Epithelial cell of esophagus (primary cell): ENCODE data around the gene USF2.

Experiments
- DNase-seq: peaks from one replicate; pipeline ENCODE4 v3.0.0; 2010; ENCODE audit warnings: low read depth
- H3K4me3 ChIP-seq: 2 replicates; pipeline ENCODE4 v1.5.1; 2011; ENCODE audit warnings: mild to moderate bottlenecking, low read length, control low read depth
- TF ChIP-seq, protein P1 (sequence below): IDR thresholded peaks from 2 replicates; pipeline ENCODE4 v1.5.1; 2011; ENCODE audit warnings: low read depth, mild to moderate bottlenecking, low read length, control low read depth, inconsistent platforms; ENCODE audit not compliant: insufficient read depth; ENCODE audit errors: missing control alignments

USF2 gene

GRCh38 chr19:35316560-35316959, 47.8 kb downstream of the USF2 start:
- no peak for DNase-seq
- TF ChIP-seq, protein P1, sequence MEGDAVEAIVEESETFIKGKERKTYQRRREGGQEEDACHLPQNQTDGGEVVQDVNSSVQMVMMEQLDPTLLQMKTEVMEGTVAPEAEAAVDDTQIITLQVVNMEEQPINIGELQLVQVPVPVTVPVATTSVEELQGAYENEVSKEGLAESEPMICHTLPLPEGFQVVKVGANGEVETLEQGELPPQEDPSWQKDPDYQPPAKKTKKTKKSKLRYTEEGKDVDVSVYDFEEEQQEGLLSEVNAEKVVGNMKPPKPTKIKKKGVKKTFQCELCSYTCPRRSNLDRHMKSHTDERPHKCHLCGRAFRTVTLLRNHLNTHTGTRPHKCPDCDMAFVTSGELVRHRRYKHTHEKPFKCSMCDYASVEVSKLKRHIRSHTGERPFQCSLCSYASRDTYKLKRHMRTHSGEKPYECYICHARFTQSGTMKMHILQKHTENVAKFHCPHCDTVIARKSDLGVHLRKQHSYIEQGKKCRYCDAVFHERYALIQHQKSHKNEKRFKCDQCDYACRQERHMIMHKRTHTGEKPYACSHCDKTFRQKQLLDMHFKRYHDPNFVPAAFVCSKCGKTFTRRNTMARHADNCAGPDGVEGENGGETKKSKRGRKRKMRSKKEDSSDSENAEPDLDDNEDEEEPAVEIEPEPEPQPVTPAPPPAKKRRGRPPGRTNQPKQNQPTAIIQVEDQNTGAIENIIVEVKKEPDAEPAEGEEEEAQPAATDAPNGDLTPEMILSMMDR: no peak
- no peak overlapping the region for H3K4me3 ChIP-seq

DNA sequence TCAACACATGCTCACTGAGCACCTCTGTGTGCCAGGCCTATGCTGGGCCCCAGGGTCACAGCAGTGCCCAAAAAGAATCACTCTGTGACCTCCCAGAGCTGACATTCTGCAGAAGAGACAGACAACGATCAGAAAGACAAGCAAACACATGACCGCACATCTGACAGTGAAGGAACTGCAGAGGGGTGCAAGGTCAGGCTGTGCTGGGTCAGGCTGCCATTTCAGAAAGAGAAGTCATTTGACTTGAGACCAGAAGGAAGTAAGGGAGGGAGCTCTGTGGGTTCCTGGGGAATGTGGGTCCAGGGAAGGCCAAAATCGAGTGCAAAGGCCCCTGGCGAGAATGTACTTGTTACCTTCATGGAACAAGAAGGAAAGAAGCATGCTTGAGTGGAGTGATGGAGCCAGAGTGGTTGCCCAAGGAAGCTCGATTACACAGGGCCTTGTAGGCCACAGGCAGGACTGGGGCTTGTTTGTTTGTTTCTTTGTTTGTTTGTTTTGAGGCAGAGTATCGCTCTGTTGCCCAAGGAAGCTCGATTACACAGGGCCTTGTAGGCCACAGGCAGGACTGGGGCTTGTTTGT, 48.8 kb downstream of the USF2 start:
- no peak overlapping the region for H3K4me3 ChIP-seq
- DNase-seq: no peak
- TF ChIP-seq, protein P1: no peak

DNA sequence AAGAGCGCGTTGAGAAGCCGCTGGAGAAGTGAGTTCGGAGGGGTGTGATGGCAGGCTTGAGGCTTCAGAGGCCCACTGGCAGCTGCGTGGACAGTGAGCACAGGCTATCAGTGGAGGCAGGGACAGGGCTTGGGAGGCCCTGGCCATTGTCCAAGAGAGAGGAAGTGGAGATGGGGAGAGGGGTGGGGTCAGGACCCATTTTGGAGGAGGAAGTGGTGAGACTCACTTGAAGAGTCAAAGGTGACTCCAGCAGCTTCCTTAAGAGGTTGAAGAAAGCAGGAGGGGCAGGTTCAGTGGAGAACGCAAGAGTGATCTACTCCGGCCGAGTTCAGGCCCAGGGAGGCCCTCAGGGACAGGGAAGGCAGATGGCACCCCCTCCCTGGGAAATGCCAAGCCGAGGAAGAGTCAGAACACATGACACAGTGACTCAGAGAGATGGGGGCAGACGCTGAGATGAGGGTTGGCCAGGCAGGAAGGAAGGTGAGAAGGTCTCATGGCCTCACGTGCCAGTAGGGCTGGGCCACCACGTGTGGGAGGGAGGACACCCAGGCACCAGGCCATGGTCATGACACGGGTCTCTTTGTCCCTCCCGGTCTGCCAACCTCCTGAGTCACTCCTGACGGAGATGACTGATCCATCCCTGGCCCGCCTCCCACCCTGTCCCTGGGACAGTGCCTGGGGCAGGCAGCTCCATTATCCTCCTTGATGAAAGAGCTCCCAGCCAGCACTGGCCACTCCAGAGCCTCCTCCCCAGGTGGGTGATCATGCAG, 50.1 kb downstream of the USF2 start:
- TF ChIP-seq, protein P1: no peak
- H3K4me3 ChIP-seq: no peak overlapping the region
- peak; percentile 69 for DNase-seq

DNA sequence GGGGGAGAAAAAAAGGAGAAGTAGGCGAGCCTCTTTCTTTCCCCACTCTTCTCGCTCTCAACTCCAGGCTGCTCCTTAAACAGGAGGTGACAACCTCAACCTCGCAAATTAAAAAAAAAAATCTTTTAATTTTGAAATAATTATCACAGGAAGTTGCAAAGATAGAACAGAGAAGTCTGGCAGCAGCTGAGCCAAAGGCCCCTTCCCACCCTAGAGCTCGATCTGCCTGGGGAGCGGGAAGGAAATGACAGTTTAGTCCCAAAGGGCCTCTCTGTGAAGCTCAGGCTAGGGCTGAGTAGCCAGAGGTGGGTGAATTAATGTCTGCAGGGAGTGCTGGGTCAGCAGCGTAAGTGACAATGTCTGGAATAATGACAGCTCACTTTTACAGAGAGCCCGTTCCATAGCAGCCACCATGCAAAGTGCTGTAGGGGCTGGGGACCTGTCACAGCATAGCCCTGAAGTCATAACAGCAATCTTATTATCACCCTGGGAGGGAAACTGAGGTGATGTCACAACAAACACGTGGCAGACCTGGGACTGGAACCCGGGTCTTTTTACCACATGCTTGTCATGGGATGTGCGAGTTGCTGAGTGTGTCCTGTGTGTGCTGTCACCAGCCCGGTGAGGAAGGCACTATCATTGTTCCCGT, 51.4 kb downstream of the USF2 start:
- no peak overlapping the region for H3K4me3 ChIP-seq
- no peak for DNase-seq
- TF ChIP-seq, protein P1: no peak

- TF ChIP-seq, protein P1: no peak
- no peak for DNase-seq
- H3K4me3 ChIP-seq: no peak overlapping the region
Observed at GRCh38 chr19:35321291-35321690, 52.5 kb downstream of the USF2 start.

DNA sequence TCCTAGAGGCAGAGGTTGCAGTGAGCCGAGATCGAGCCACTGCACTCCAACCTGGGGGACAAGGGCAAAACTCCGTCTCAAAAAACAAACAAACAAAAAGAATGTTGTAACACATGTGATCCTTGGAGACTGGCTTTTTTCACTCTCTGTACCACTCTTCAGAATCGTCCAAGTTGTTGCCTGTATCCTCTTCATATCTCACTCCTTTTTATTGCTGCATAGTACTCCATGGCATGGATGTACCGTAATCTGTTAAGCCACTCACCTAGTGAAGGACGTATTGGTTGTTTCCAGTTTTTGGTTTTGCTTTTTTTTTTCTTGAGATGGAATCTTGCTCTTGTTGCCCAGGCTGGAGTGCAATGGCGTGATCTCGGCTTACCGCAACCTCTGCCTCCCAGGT, 53.3 kb downstream of the USF2 start:
- TF ChIP-seq, protein P1: no peak
- no peak for DNase-seq
- H3K4me3 ChIP-seq: no peak overlapping the region

DNA sequence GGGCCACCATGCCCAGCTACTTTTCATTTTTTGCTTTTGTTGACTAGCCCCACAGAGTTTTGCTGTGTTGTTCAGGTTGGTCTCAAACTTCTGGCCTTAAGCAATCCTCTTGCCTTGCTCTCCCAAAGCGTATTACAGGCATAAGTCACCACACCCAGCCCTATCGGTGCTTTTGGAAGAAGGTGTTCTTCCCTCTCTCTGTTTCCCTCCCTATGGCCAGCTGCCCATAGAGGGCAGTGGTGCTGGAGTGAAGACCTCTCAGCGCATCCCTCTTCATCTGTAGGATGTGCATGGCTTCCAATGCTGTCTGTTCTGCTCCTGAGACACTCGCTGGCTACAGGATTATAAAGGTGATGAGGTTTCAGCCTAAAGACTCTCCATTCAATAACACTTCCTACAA, 58.9 kb downstream of the USF2 start:
- H3K4me3 ChIP-seq: no peak overlapping the region
- no peak for DNase-seq
- TF ChIP-seq, protein P1: peak; percentile 13
